Inferior parietal cortex (tissue), 1 donor: ENCODE data around the gene CTNND2.

Experiments
- DNase-seq: peaks from one replicate; pipeline ENCODE4 v3.0.0-alpha.2; 2016; ENCODE audit errors: extremely low spot score

Gene CTNND2

GRCh38 chr5:11780641-11781345, 123.5 kb downstream of the CTNND2 start:
- DNase-seq: no peak

- DNase-seq: no peak
These were observed 127.2 kb downstream of the CTNND2 start for GRCh38 chr5:11777096-11777495.

- DNase-seq: no peak
These were observed 133.9 kb downstream of the CTNND2 start for GRCh38 chr5:11770310-11770709.

GRCh38 chr5:11760934-11761603, 143.2 kb downstream of the CTNND2 start:
- DNase-seq: no peak

GRCh38 chr5:11758321-11758720, 145.9 kb downstream of the CTNND2 start:
- DNase-seq: no peak

DNA sequence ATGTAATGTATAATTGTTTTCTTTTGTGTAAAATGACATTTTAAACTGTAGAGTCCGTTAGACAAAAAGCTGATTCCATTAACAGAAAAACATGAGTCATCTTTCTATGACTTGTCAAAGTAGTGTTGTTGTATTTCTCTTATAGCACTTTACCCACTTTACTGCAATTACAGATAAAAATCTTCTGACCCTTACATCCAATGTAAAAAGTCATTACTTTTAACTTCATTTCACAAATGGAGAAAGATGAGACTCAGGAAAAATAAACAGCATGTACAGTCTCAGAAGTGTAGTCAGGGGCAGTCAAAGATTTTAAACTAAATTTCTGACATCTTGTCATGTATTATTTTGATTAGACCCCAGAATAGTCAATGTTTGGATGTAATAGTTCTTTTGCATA, 146.6 kb downstream of the CTNND2 start:
- no peak for DNase-seq

- no peak for DNase-seq
These were observed 167.2 kb downstream of the CTNND2 start for GRCh38 chr5:11737010-11737409.

DNA sequence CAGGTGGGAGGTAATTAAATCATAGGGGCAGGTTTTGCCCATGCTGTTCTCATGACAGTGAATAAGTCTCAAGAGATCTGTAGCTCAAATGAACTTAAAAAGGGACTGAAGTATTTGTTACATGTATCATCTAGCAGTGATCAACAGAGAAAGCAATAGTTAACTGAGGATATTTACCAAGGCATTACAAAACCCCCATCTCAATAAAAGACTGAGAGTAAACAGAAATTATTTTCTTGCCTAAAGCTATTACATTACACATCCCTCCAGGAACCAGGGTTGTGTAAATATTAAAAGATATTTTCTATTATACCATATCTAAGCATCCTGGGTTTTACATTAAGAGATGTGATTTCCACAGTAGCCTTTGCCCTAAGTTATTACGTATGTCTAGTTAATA, 169.9 kb downstream of the CTNND2 start:
- DNase-seq: no peak

GRCh38 chr5:11733840-11734192, 170.4 kb downstream of the CTNND2 start:
- no peak for DNase-seq

DNA sequence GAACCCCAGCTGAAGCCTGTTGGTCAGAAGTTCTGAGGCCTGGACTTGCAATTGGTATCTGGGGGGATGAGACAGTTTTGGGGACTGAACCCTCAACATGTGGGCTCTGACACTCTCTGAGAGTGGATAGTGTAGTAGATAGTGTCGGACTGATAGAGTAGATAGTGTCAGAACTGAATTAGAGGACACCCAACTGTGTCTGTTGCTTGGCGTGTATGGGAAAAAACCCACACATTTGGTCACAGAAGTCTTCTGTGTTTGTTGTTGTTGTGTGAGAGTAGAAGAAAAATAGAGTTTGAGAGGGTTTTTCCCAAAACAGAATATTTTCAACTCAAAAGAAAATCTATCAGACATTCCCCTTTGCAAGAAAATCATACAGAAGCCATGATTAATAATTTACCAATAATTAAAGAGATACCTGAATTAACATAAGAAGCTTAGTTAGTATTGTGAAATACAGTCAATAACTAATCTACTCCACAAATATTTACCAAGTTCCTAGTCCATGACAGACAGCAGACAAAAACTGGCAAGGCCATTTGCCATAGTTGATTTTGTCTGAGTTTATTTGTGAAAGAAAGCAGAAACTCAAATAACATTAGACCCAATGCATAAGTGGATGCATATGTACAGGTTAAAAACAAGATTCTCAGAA, 170.9 kb downstream of the CTNND2 start:
- DNase-seq: no peak

- no peak for DNase-seq
These were observed 179.3 kb downstream of the CTNND2 start for GRCh38 chr5:11724940-11725339.

- peak; percentile 80 for DNase-seq
These were observed 184.3 kb downstream of the CTNND2 start for GRCh38 chr5:11719888-11720481.

DNA sequence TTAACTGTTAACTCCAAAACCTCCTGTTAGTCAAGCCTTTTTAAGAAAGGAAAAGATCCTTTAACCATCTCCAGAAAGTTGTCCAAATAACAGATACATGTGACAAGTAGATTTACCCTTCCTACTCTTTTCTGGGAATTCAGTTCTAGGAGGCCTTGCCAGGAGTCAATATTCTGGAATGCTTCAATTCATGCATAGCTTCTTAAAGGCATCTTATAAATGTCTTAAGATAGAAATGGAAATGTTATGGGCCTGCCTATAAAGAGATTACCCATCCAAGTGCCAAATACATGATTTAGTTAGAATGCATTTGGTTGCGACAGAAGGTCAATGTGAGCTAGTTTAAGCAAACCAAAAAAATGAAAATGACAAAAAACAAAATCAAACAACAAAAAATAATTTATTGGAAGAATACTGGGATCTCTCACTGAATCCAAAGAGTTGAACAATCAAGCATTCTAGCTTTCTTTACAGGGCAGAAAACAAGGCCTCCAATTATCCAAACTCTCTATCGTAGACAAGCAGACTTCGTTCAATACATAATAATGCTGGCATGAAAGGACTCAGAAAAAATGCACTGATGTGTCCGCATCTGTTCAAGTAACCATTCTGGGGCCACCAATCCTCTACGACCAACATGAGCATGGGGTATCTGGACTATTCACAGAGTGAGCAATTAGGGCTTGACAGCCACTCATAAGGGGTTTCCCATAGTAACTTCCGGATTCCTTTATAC, 188.6 kb downstream of the CTNND2 start:
- DNase-seq: peak; percentile 33

GRCh38 chr5:11711932-11712331, 192.3 kb downstream of the CTNND2 start:
- DNase-seq: no peak

- DNase-seq: peak; percentile 34
These were observed 195.2 kb downstream of the CTNND2 start for GRCh38 chr5:11709021-11709420.

DNA sequence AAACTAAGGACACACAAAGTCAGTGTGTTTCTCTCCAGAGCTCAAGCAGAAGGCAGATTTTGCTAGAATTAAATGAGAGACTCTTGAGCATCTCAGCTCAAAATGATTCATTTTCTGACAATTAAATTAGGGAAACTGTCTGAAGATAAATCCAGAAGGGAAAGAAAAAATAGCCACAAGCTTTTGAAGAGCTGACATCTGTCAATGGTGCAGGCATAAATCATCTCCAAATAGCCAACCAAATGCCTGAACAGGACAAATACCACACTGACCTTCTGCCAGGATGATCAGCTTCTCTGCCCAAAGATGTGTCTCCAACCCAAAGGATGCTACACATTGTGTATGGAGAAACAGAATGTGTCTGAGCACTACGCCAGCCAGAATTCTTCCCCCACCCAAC, 199.3 kb downstream of the CTNND2 start:
- no peak for DNase-seq

DNA sequence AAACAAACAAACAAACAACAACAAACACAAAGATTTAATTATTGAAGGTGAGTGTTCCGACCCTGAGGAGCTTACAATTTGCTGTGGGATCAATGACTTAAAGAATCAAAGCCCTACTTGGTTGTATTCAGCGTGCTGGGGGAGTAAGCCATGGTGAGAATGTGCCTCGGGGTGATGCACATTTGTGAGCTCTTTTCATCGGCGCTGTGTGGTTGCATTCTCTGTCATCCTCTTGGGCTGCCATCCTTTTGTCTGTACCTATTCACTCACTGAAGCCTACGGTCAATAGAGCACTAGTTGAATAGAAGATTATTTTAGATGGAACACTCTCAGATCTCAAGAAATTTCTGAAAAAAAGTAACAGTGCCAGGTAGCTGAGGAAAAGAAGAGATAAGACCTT, 203.9 kb downstream of the CTNND2 start:
- DNase-seq: no peak

DNA sequence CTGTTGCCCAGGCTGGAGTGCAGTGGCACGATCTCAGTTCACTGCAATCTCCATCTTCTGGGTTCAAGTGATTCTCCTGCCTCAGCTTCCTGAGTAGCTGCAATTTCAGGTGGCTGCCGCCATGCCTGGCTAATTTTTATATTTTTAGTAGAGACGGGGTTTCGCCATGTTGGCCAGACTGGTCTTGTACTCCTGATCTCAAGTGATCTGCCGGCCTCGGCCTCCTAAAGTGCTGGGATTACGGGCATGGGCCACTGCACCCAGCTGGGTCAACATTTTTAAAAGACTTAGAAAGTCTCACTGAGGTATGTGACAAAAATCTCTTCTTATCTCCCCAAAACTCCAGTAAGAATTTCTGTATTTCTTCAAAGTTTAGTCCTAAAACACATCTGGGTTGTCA, 211.6 kb downstream of the CTNND2 start:
- DNase-seq: no peak

DNA sequence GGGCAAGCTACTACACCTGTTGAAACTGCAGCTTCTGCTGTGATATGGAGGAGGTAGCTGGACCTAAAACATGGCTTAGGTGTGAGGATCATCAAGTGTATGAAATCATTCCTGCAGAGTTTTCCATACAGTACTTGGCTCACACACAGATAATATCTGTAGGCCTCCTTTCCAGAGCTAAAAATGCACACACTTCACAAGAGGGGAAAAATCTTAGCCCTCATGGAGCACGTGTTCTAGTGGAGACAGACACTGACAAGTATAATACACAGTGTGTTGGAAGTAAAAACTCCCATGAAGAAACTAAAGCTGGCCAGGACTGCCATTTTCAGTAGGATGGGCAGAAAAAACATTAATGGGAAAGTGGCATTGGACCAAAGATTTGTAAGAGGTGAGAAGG, 216.7 kb downstream of the CTNND2 start:
- DNase-seq: no peak

DNA sequence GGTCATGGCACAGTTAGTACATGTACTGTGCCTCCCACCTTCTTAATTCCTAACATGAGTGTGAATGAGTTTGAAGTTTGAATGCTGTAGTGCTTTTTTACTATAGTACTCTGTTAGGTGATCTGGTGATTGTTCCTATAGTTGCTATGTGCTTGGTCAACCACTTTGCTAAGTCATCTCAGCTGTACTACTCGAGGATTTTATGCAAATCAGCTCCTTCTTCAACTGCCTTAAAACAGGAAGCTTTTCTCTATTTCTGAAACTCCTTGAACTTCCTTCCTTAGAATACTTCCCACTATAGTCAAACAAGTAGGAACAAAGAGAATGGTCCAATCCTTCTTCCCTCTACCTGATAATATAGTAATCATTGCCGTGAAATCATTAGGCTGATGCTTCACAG, 219.6 kb downstream of the CTNND2 start:
- no peak for DNase-seq

- no peak for DNase-seq
These were observed 220.6 kb downstream of the CTNND2 start for GRCh38 chr5:11683666-11684065.

GRCh38 chr5:11681796-11682195, 222.4 kb downstream of the CTNND2 start:
- DNase-seq: no peak
